ENCODE data around the gene BAZ2B. TPM values are rescaled to one million over a fixed set of nuclear protein-coding genes. Genes with fewer than 3 reads are reported as not detected.
A peak's percentile ranks its signal among the peaks of the same experiment; 100 is the strongest.
"Not testable (repeated sequence)": the region's sequence is repeated elsewhere in the genome, so short reads cannot be mapped to it uniquely, and the experiment has no call there.

The BAZ2B gene
- total RNA-seq, 6 experiments from 2014 or later = 18.0 to 32.8 (median 24.2) TPM

DNA sequence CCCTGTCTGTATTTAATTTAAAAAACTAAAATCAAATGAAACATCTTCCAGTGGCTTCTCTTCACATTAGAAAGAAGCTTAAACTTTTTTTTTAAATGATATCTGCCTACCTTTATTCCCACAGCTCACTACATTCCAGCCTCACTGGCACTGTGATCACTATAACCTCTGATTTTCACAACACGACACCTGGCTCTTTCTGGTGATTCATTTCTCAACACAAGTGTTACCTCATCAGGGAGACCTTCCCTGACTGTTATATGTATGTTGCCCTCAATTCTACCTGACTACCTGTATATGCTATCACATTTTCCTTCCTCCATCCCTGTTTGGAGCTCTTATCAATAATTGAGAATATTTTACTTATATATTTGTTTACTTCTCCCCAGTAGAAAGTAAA lies 76.6 kb downstream of the BAZ2B start:
- no peak overlapping the region for H3K27ac ChIP-seq
- H3K27me3 ChIP-seq = no peaks in the 10 kb centered on the region
- WGBS (ENCODE audit: insufficient coverage, low coverage, low lambda C conversion rate, missing lambda C conversion rate) = 30% methylated on average over 1 of the region's 1 CpG
- no peak for DNase-seq
- intact Hi-C loops (cut with DNase I) = no loop called here
- H3K4me3 ChIP-seq = no peak overlapping the region
- H3K4me1 ChIP-seq = no peaks in the 10 kb centered on the region
- ATAC-seq = peak in 2 of 4 donors; percentile 52 to 73
- TF ChIP-seq, protein P1, sequence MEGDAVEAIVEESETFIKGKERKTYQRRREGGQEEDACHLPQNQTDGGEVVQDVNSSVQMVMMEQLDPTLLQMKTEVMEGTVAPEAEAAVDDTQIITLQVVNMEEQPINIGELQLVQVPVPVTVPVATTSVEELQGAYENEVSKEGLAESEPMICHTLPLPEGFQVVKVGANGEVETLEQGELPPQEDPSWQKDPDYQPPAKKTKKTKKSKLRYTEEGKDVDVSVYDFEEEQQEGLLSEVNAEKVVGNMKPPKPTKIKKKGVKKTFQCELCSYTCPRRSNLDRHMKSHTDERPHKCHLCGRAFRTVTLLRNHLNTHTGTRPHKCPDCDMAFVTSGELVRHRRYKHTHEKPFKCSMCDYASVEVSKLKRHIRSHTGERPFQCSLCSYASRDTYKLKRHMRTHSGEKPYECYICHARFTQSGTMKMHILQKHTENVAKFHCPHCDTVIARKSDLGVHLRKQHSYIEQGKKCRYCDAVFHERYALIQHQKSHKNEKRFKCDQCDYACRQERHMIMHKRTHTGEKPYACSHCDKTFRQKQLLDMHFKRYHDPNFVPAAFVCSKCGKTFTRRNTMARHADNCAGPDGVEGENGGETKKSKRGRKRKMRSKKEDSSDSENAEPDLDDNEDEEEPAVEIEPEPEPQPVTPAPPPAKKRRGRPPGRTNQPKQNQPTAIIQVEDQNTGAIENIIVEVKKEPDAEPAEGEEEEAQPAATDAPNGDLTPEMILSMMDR (IDR thresholded peaks at IDR 0.05) = no peak
- no peak for TF ChIP-seq POLR2A (IDR thresholded peaks at IDR 0.05)
- no peaks in the 10 kb centered on the region for H3K9me3 ChIP-seq
- no peaks in the 10 kb centered on the region for H3K36me3 ChIP-seq

GRCh38 chr2:159538801-159539200 lies 77.5 kb downstream of the BAZ2B start:
- Histone ChIP-seq H3K4me3 (no peak overlapping the region), H3K27me3 (no peaks in the 10 kb centered on the region), H3K9me3 (no peaks in the 10 kb centered on the region), H3K4me1 (no peaks in the 10 kb centered on the region), H3K36me3 (no peaks in the 10 kb centered on the region), H3K27ac (no peak overlapping the region)
- ATAC-seq (no peak), DNase-seq (no peak)
- 96% methylated on average over 3 of the region's 3 CpGs for WGBS (ENCODE audit: insufficient coverage, low coverage, low lambda C conversion rate, missing lambda C conversion rate)
- intact Hi-C loops (cut with DNase I) = no loop called here
- TF ChIP-seq POLR2A (IDR thresholded peaks at IDR 0.05) = no peak
- TF ChIP-seq, protein P1 (IDR thresholded peaks at IDR 0.05) = no peak

GRCh38 chr2:159535261-159535660 lies 81.1 kb downstream of the BAZ2B start:
- H3K4me3 ChIP-seq = not testable (repeated sequence)

DNA sequence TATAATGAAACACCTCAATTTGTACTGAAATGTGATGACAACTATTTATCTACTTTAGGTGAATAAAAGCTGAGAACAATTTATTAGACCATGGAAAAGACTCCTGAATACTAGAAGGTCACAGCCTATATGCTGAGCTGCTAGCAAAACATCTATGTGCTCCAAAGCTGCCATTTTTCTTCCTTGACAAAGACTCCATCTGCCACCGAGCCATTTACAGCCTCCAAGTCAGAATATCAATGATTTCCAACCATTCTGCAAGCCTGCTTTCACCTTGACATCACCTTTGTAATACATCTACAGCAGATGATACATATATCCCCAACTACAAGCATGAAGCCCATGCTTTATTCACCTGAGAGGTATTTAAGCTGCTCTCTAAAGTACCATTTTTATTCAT lies 84.9 kb downstream of the BAZ2B start:
- Histone ChIP-seq H3K27me3 (no peaks in the 10 kb centered on the region), H3K36me3 (no peaks in the 10 kb centered on the region), H3K27ac (no peak overlapping the region), H3K4me3 (no peak overlapping the region), H3K4me1 (no peaks in the 10 kb centered on the region), H3K9me3 (no peaks in the 10 kb centered on the region)
- ATAC-seq (no peak), DNase-seq (no peak)
- intact Hi-C loops (cut with DNase I) = no loop called here
- WGBS (ENCODE audit: insufficient coverage, low coverage, low lambda C conversion rate, missing lambda C conversion rate) = 100% methylated on average over 1 of the region's 1 CpG
- TF ChIP-seq, protein P1 (IDR thresholded peaks at IDR 0.05) = no peak
- TF ChIP-seq POLR2A (IDR thresholded peaks at IDR 0.05) = no peak

More at GRCh38 chr2:159535261-159535660, 81.1 kb downstream of the BAZ2B start:
- H3K36me3 ChIP-seq; H3K27me3 ChIP-seq; ATAC-seq; H3K4me1 ChIP-seq; DNase-seq; H3K9me3 ChIP-seq; H3K27ac ChIP-seq; intact Hi-C loops (cut with DNase I): not testable (repeated sequence)
- 83% methylated on average over 3 of the region's 4 CpGs for WGBS (ENCODE audit: insufficient coverage, low coverage, low lambda C conversion rate, missing lambda C conversion rate)

- no peaks in the 10 kb centered on the region for H3K36me3 ChIP-seq
- intact Hi-C loops (cut with DNase I) = no loop called here
- H3K4me1 ChIP-seq = no peaks in the 10 kb centered on the region
- DNase-seq = no peak
- TF ChIP-seq POLR2A (IDR thresholded peaks at IDR 0.05) = no peak
- TF ChIP-seq, protein P1 (IDR thresholded peaks at IDR 0.05) = no peak
- H3K27ac ChIP-seq = no peak overlapping the region
- no peaks in the 10 kb centered on the region for H3K9me3 ChIP-seq
- no peak overlapping the region for H3K4me3 ChIP-seq
- H3K27me3 ChIP-seq = no peaks in the 10 kb centered on the region
- 100% methylated on average over 1 of the region's 1 CpG for WGBS (ENCODE audit: insufficient coverage, low coverage, low lambda C conversion rate, missing lambda C conversion rate)
- no peak for ATAC-seq
Observed at GRCh38 chr2:159526433-159526832, 89.9 kb downstream of the BAZ2B start.

All from right lobe of liver (tissue), 6 donors.